Activated naive CD4-positive, alpha-beta T cell treated with Interleukin-2 at 50 U/mL for 16 hours (primary cell): ENCODE measurements around the gene SFTPD.

Source experiments
- DNase-seq: peaks from one replicate; pipeline ENCODE4 v3.0.0-alpha.2; 2020

The SFTPD gene

DNA sequence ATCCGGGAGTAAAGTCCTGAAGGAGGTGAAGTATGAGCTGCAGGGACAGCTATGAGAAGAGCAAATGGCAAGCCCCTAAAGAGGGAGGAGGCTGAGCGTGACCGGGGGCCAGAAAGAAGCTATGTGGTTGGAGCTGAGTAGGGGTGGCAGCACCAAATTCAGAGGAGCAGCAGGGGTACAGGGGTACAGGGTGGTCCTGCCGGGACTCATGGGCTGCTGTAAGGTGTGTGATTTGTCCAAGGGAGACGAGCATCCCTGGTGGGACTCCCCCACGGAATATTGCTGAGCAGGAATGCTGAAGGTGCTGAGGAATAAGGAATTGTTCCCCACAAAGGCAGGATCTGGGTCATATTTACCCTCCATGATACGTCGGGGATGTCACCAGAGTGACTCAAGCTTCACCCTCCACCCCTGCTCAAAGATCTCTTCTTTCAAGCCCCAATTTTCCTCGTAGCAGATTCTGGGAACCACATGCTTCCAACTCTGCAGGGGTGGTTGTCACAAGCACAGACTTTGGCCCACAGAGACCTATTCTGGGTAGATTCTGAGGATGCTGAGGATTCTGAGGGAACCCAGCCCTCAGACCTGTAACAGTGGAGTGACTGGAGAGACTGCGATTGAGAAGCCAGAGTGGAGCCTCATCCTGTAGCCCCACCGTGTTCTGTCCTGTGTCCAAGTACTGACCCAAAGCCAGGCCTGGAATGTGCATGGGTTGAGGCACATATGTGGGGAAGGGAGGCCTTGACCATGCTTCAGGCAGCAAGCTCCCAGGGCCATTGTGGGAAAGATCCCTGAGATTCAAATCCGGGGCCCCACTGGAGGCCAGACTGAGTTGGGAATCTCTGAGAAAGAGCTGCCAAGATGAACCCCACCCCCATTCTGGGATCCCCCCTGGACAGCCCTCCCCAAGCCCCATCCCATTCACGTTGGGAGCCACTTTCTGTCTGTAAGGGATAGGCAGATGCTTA, 4.2 kb downstream of the SFTPD start:
- no peak for DNase-seq

DNA sequence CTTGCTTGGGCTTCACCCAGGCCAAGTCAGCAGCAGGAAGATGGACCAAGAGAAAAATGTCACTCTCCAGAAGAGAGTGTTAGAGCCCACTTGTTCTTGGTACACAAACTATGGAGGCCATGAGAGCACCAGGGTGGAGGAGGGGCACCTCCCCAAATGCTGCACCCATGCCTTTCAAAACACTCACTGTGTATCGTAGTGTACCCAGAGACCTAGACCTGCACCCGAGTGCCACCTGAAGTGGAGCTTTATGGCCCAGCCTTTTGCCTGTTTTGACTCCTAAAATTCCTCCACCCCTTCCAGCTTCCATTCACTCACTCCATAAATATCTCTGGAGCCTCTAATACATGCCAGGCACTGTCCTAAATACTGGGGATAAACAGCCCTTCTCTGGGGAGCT, 5.0 kb downstream of the SFTPD start:
- no peak for DNase-seq

- no peak for DNase-seq
These were observed 6.4 kb downstream of the SFTPD start for GRCh38 chr10:79942261-79943185.

DNA sequence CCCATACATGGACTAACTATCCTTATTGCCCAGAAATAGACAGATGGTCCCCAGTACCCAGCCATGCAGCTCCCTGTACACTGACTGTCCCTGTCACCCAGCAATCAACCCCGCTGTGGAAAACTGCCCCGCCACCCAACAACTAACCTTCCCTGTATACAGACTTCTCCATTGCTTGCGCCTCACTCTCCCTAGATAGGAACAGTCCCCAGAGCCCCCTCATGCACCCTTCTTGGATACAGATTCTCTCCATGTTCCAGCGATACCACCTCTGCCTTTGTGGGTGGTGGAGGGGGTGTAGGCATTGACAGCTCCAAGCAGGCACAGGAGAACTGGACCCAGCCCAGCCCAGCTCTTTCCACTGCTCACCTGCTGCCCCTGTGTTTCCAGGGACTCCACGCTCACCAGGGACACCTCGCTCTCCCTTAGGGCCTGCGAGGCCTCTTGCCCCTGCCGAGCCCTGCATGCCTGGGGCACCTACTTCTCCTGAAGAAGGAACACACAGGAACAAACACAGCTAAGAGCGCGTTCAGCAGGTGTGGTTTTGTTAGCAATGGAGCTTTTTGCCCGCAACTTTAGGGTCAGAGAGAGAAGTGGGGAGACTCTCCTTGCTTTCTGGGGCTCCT, 7.2 kb downstream of the SFTPD start:
- no peak for DNase-seq

- DNase-seq: no peak
These were observed 7.8 kb downstream of the SFTPD start for GRCh38 chr10:79941146-79941545.

- no peak for DNase-seq
These were observed 8.5 kb downstream of the SFTPD start for GRCh38 chr10:79940431-79940830.

- no peak for DNase-seq
These were observed 8.9 kb downstream of the SFTPD start for GRCh38 chr10:79939969-79940368.

- no peak for DNase-seq
These were observed 10.0 kb downstream of the SFTPD start for GRCh38 chr10:79938728-79939406.

DNA sequence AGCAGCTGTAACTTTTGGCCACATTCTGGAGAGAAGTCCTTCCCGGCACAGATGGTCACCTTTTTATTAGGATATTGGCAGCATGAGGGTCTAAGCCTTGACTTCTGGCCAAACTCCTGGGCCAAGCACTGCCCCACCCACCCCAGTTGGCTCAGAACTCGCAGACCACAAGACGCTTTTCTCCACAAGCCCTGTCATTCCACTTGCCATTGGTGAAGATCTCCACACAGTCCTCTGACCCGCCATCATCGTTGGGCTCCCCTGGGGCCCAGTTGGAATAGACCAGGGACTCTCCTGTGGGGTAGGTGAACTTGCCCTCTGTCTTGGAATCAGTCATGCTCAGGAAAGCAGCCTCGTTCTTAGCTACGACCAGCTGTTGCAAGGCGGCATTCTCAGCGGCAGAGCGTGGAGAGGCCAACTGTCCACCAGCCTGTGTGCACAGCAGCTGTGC, 11.2 kb downstream of the SFTPD start:
- DNase-seq: no peak

GRCh38 chr10:79936625-79937615, 12.0 kb downstream of the SFTPD start:
- DNase-seq: no peak

GRCh38 chr10:79933961-79934360, 14.9 kb downstream of the SFTPD start:
- no peak for DNase-seq

GRCh38 chr10:79932841-79933379, 16.0 kb downstream of the SFTPD start:
- DNase-seq: no peak

DNA sequence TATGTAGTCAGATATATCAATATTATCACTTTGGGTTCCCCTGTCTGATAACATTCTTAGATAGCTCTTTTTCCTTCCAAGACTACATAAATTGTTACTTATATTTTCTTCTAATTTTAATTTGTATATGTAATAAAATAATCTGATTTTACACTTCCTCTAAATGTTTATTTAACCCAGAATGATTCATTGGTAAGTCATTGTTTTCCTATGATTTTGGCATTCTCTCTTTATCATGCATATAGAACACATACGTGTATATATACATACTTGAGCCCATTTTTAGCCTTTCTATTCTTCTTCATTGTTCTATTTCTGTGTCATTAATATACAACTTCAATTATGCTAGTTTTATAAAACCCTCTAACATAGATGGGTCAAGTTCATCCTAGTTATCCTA, 16.6 kb downstream of the SFTPD start:
- DNase-seq: no peak

GRCh38 chr10:79930751-79931150, 18.2 kb downstream of the SFTPD start:
- no peak for DNase-seq

DNA sequence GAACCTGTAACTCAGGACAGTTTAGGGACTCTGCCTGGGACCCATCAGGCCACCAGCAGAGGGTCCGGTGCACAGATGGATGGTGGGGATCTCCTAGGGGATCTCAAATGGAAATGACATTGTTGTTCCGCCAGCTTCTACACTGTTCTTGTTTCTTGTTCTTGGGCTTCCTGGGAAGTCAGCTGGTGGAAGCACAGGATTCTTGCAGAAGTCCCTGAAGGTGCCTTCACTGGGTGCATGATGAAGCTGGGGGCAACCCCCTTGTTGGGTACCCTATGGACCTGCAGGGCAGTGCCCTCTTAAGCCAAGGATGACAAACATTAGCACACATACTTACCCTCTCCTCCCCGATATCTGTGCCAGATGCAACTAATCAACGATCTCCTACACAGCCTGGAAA, 18.6 kb downstream of the SFTPD start:
- DNase-seq: no peak

GRCh38 chr10:79929409-79929904, 19.4 kb downstream of the SFTPD start:
- peak; percentile 77 for DNase-seq

GRCh38 chr10:79928028-79928583, 20.8 kb downstream of the SFTPD start:
- no peak for DNase-seq

DNA sequence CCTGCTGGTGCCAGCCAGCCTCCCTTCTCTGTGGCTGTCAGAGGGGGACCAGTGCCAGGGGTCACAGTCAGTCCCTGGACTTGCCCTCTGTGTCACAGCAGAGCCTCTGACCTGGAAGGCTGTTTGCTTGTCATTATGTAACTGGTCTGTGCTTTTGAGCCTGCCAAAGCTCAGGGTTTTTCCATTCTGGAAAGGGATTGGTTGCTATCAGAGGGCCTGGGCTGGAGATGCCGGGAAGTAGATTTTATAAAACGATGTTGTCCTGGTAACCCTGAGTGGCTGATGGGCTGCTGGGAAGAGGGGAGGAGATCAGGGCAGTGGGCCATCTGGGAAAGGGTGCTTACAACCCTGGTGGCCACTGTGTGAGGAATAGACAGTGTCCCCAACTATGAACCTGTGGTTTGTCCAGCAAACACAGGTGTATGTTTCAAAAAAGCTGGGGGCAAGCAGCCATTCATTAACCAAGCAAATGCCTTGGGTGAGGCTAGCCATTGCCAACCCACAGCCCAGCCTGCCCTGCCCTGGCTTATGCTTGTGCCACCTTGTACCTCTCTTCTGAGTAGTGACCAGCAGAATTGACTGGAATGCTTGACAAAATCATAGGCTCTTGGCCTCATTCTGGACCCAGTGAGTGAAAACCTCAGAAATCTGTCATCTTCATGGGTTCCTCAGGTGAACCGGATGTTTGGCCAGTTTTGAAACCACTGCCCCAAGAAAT, 21.6 kb downstream of the SFTPD start:
- DNase-seq: no peak

- DNase-seq: no peak
These were observed 22.9 kb downstream of the SFTPD start for GRCh38 chr10:79926037-79926436.

- no peak for DNase-seq
These were observed 23.3 kb downstream of the SFTPD start for GRCh38 chr10:79925614-79926013.
